Hepatocyte (in vitro differentiated cells): ENCODE data around the gene IRX4. TPM values are rescaled to one million over a fixed set of nuclear protein-coding genes. Genes with fewer than 3 reads are reported as not detected.

Source experiments
- DNase-seq: peaks from one replicate; pipeline ENCODE4 v3.0.0-alpha.2; 2016; ENCODE audit warnings: low spot score
- H2AFZ ChIP-seq: fragments of 200-600 bp; sonication (generic); 2 replicates; pipeline ENCODE4 v1.6.0; 2016; ENCODE audit warnings: antibody characterized with exemption, mild to moderate bottlenecking
- H3K27ac ChIP-seq: fragments of 200-600 bp; sonication (generic); 2 replicates; pipeline ENCODE4 v1.5.1; 2016; ENCODE audit warnings: mild to moderate bottlenecking
- H3K27me3 ChIP-seq: fragments of 200-600 bp; sonication (generic); 2 replicates; pipeline ENCODE4 v1.6.1; 2016
- H3K36me3 ChIP-seq: fragments of 200-600 bp; sonication (generic); replicated peaks from 2 replicates; pipeline ENCODE4 v1.5.1; 2016; ENCODE audit warnings: low read depth; ENCODE audit not compliant: insufficient read depth
- H3K4me1 ChIP-seq: fragments of 200-600 bp; sonication (generic); 2 replicates; pipeline ENCODE4 v1.5.1; 2016; ENCODE audit warnings: mild to moderate bottlenecking, moderate library complexity; ENCODE audit not compliant: insufficient read depth
- H3K4me2 ChIP-seq: fragments of 200-600 bp; sonication (generic); 2 replicates; pipeline ENCODE4 v1.6.0; 2016
- H3K4me3 ChIP-seq: fragments of 200-600 bp; sonication (generic); 2 replicates; pipeline ENCODE4 v1.5.1; 2016; ENCODE audit warnings: mild to moderate bottlenecking
- H3K79me2 ChIP-seq: fragments of 200-600 bp; sonication (generic); 2 replicates; pipeline ENCODE4 v1.6.0; 2017; ENCODE audit warnings: mild to moderate bottlenecking
- H3K9me2 ChIP-seq: fragments of 200-600 bp; sonication (generic); replicated peaks from 2 replicates; pipeline ENCODE4 v1.6.0; 2017; ENCODE audit warnings: mild to moderate bottlenecking; ENCODE audit not compliant: insufficient read depth
- H3K9me3 ChIP-seq: fragments of 200-600 bp; sonication (generic); 2 replicates; pipeline ENCODE4 v1.5.1; 2016; ENCODE audit warnings: low read depth, mild to moderate bottlenecking
- H4K20me1 ChIP-seq: fragments of 200-600 bp; sonication (generic); 2 replicates; pipeline ENCODE4 v1.6.0; 2016; ENCODE audit warnings: mild to moderate bottlenecking; ENCODE audit not compliant: insufficient read depth, poor library complexity, severe bottlenecking
- EZH2 ChIP-seq: fragments of 200-600 bp; sonication (generic); IDR thresholded peaks from 2 replicates; pipeline ENCODE4 v1.6.1; 2016; ENCODE audit warnings: antibody characterized with exemption, mild to moderate bottlenecking, borderline replicate concordance
- EZH2phosphoT487 ChIP-seq: fragments of 200-600 bp; sonication (generic); IDR thresholded peaks from one replicate; pipeline ENCODE4 v1.6.1; 2018; ENCODE audit warnings: antibody characterized with exemption, mild to moderate bottlenecking, low read depth, moderate library complexity; ENCODE audit not compliant: unreplicated experiment, severe bottlenecking
- WGBS: methylation state at CpG from one replicate; pipeline ENCODE4 v1.1.6; 2016; ENCODE audit warnings: low lambda C conversion rate; ENCODE audit errors: missing lambda C conversion rate; 5-methylcytosine and 5-hydroxymethylcytosine counted together
- polyA plus RNA-seq: library from polyadenylated mRNA; unstranded; fragments of >200 nt; fragmentation: Nextera tagmentation; extraction: Ambion mirVana; gene quantifications from 2 replicates; pipeline ENCODE4 v1.2.1, GENCODE V29; 2016
- total RNA-seq: library from RNA; depleted of rRNA; stranded (reverse); fragments of >200 nt; gene quantifications from 2 replicates; pipeline ENCODE4 v1.2.3, GENCODE V29; 2014
- TF ChIP-seq, protein P1 (sequence below): fragments of 200-600 bp; sonication (generic); IDR thresholded peaks from 2 replicates; pipeline ENCODE4 v1.5.1; 2016; ENCODE audit warnings: antibody characterized with exemption, mild to moderate bottlenecking; ENCODE audit not compliant: poor library complexity

The IRX4 gene
- total and polyA plus RNA-seq, 2 experiments from 2014 or later = not detected

DNA sequence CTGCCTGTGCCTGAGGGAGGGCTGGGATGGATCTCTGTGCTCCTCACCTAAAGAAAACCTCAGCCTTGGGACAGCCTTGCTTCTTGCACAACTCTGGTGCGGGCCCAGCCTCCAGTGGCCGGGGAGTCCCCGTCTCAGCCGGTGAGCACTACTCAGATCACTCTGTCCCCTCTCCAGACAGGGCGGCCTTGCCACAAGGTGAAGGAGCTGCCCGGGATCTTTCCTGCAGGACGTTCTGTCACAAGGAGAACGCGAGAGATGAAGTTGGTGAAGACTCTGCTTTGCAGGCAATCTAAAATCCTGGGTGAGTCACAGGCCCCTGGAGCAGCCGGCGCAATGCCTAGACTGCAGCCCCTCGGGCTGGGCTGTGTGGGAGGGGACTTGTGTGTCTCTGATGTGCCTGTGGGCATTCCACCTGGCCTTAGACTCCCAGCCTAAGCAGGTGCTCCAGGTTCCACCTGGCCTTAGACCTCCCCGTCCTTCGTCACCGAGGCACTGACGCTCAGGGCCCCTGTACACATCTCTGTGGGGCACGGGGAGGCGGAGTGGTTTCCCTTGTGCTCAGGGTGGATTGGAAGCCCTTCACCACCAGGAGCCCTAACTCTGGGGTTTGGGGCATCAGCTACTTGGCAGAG, 15.2 kb upstream of the IRX4 start:
- TF ChIP-seq EZH2 (no peak), EZH2phosphoT487 (no peak)
- TF ChIP-seq, protein P1, sequence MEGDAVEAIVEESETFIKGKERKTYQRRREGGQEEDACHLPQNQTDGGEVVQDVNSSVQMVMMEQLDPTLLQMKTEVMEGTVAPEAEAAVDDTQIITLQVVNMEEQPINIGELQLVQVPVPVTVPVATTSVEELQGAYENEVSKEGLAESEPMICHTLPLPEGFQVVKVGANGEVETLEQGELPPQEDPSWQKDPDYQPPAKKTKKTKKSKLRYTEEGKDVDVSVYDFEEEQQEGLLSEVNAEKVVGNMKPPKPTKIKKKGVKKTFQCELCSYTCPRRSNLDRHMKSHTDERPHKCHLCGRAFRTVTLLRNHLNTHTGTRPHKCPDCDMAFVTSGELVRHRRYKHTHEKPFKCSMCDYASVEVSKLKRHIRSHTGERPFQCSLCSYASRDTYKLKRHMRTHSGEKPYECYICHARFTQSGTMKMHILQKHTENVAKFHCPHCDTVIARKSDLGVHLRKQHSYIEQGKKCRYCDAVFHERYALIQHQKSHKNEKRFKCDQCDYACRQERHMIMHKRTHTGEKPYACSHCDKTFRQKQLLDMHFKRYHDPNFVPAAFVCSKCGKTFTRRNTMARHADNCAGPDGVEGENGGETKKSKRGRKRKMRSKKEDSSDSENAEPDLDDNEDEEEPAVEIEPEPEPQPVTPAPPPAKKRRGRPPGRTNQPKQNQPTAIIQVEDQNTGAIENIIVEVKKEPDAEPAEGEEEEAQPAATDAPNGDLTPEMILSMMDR = no peak
- Histone ChIP-seq H2AFZ (no peak overlapping the region), H3K27me3 (peaks cover 43% of the 10 kb centered on the region), H3K9me3 (no peaks in the 10 kb centered on the region), H3K4me3 (no peak overlapping the region), H3K36me3 (no peaks in the 10 kb centered on the region), H3K4me1 (no peaks in the 10 kb centered on the region), H3K79me2 (no peaks in the 10 kb centered on the region), H3K4me2 (no peak overlapping the region), H4K20me1 (no peaks in the 10 kb centered on the region), H3K27ac (no peak overlapping the region), H3K9me2 (no peaks in the 10 kb centered on the region)
- 89% methylated on average over 18 of the region's 18 CpGs for WGBS
- no peak for DNase-seq

DNA sequence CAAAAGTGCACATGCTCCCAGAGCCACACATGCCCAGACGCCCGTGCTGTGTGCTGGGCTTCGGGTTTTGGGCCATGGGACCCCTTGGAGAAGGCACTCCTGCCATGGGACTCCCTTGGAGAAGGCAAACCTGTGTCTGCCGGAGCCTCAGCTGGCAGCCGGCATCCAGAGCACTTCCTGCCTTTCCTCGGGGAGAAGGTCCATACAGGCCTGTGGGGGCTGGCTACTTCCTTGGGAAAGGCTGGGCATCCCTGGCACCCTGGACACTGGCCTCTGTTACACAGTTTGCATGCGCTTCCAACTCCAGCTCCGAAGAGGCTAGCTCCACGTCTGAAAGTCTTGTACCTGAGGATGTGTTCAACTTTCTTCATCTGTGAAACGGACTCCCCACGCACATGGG, 14.7 kb upstream of the IRX4 start:
- TF ChIP-seq EZH2phosphoT487 (no peak), EZH2 (no peak)
- TF ChIP-seq, protein P1 = no peak
- Histone ChIP-seq H3K4me3 (no peak overlapping the region), H3K9me3 (no peaks in the 10 kb centered on the region), H3K4me2 (no peak overlapping the region), H3K4me1 (no peaks in the 10 kb centered on the region), H3K9me2 (no peaks in the 10 kb centered on the region), H3K79me2 (no peaks in the 10 kb centered on the region), H3K36me3 (no peaks in the 10 kb centered on the region), H2AFZ (no peak overlapping the region), H3K27ac (no peak overlapping the region), H4K20me1 (no peaks in the 10 kb centered on the region), H3K27me3 (peaks cover 47% of the 10 kb centered on the region)
- 82% methylated on average over 11 of the region's 11 CpGs for WGBS
- DNase-seq = no peak

DNA sequence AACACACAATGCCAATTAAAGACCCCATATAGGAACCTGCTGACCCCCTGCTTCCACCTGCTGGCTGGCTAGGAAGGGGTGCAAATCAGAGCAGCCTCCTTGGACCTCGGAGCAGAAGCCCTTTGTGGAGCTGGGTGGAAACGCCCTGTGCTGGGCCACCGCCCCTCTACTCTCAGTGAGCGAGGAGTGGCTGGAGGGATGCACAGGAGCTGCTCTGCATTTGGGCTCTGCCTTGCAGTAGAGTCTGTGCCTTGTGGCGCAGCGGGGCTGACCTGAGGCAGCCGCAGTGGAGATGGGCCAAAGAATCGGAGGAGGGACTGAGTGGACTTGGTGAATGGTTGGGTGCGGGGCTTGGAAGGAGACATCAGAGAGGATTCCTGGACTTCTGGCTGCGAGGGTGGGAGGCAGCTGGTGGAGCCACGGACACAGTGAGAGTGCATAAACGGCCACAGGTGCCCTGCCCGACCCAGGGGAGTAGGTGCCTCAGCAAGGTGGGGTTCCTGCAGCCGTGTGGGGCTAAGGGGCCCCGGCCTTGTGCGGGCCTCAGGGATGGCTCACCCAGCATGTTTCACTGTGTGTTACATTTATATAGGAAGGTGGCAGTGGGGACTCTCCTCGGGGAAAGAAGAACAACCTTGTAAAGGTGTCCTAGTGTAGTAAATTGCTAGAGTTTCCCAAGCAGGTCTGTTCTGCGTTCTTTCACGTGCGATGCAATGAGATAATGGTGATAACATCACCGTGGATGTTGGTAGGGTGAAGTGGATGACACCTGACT, 14.1 kb upstream of the IRX4 start:
- Histone ChIP-seq H3K79me2 (no peaks in the 10 kb centered on the region), H3K27me3 (peaks cover 53% of the 10 kb centered on the region), H2AFZ (no peak overlapping the region), H3K4me1 (no peaks in the 10 kb centered on the region), H3K27ac (no peak overlapping the region), H3K9me2 (no peaks in the 10 kb centered on the region), H4K20me1 (no peaks in the 10 kb centered on the region), H3K9me3 (no peaks in the 10 kb centered on the region), H3K4me2 (no peak overlapping the region), H3K36me3 (no peaks in the 10 kb centered on the region), H3K4me3 (no peak overlapping the region)
- no peak for DNase-seq
- TF ChIP-seq EZH2 = no peak
- TF ChIP-seq EZH2phosphoT487 = no peak
- TF ChIP-seq, protein P1 = no peak
- 78% methylated on average over 21 of the region's 21 CpGs for WGBS
